ENCODE data around the gene SLC31A1. TPM values are rescaled to one million over a fixed set of nuclear protein-coding genes. Genes with fewer than 3 reads are reported as not detected.

The SLC31A1 gene
- polyA plus RNA-seq, 1 experiment, result 25.7 TPM

- H3K36me3 ChIP-seq (ENCODE audit: control insufficient read depth, insufficient read depth, low read length), result peaks cover 16% of the 10 kb centered on the region
- ChIA-PET POLR2A (interaction anchor here (0.7 kb wide), 1 partner anchor 57 kb away, joined by 3 read pairs; no protein-coding TSS in a partner anchor), CTCF (no interaction called here)
- no peaks in the 10 kb centered on the region for H3K27me3 ChIP-seq (ENCODE audit: control insufficient read depth, insufficient read depth, low read length)
- no peak for DNase-seq (ENCODE audit: low read depth)
- TF ChIP-seq, protein P1, sequence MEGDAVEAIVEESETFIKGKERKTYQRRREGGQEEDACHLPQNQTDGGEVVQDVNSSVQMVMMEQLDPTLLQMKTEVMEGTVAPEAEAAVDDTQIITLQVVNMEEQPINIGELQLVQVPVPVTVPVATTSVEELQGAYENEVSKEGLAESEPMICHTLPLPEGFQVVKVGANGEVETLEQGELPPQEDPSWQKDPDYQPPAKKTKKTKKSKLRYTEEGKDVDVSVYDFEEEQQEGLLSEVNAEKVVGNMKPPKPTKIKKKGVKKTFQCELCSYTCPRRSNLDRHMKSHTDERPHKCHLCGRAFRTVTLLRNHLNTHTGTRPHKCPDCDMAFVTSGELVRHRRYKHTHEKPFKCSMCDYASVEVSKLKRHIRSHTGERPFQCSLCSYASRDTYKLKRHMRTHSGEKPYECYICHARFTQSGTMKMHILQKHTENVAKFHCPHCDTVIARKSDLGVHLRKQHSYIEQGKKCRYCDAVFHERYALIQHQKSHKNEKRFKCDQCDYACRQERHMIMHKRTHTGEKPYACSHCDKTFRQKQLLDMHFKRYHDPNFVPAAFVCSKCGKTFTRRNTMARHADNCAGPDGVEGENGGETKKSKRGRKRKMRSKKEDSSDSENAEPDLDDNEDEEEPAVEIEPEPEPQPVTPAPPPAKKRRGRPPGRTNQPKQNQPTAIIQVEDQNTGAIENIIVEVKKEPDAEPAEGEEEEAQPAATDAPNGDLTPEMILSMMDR (IDR thresholded peaks at IDR 0.05; ENCODE audit: insufficient read depth, low read depth, low read length), result no peak
- no peak overlapping the region for H3K4me3 ChIP-seq (ENCODE audit: low read depth, low read length)
Observed at GRCh38 chr9:113179839-113180238, 41.5 kb upstream of the SLC31A1 start.

GRCh38 chr9:113181165-113181564 is 40.2 kb upstream of the SLC31A1 start:
- ChIA-PET CTCF (no interaction called here), POLR2A (no interaction called here)
- peaks cover 19% of the 10 kb centered on the region for H3K36me3 ChIP-seq (ENCODE audit: control insufficient read depth, insufficient read depth, low read length)
- H3K27me3 ChIP-seq (ENCODE audit: control insufficient read depth, insufficient read depth, low read length), result no peaks in the 10 kb centered on the region
- DNase-seq (ENCODE audit: low read depth), result no peak
- TF ChIP-seq, protein P1 (IDR thresholded peaks at IDR 0.05; ENCODE audit: insufficient read depth, low read depth, low read length), result no peak
- no peak overlapping the region for H3K4me3 ChIP-seq (ENCODE audit: low read depth, low read length)

DNA sequence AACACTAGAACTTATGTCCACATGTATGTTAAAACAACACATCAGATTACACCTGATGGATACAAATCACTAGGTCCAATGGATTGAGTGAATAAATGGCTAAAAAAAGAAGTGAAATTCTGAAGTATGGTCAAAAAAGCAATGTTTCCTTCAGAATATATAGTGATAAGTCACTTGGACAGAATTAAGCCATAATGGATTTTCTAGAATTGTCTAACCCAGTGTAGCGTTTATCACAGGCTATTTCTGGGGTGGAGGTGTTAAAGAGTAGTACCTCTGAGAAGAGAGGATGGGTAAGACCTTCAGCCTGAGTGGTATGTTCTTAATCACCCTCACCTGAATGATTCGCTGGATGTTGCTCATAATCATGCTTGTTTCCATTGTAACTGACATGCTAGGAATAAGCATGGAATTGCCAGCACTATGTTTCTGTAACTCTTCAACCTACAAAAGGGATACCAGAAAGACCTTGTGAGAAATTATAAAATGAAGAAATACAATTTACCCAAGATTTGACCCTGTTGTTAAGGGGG is 37.3 kb upstream of the SLC31A1 start:
- Histone ChIP-seq H3K27me3 (ENCODE audit: control insufficient read depth, insufficient read depth, low read length) (no peaks in the 10 kb centered on the region), H3K36me3 (ENCODE audit: control insufficient read depth, insufficient read depth, low read length) (peaks cover 18% of the 10 kb centered on the region), H3K4me3 (ENCODE audit: low read depth, low read length) (no peak overlapping the region)
- ChIA-PET POLR2A (no interaction called here), CTCF (no interaction called here)
- TF ChIP-seq, protein P1 (IDR thresholded peaks at IDR 0.05; ENCODE audit: insufficient read depth, low read depth, low read length), result no peak
- DNase-seq (ENCODE audit: low read depth), result no peak

DNA sequence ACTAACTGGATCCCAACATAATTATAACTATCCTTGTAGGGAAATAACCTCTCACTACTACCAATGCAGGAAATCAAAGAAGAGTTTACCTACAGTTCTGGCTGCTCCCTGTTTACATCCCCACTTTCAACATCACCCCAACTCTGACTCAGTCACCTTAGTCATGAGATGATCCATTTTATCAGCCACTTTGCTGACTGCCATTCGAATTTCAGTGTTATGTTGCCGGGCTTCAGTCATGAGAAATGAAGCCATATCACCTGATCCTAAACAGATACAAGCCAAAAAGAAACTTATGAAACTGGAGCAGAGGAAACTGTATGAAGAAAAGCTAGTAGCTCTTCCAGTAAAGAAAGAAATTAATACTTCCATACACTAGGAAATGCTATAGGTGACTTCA is 36.8 kb upstream of the SLC31A1 start:
- DNase-seq (ENCODE audit: low read depth), result no peak
- H3K4me3 ChIP-seq (ENCODE audit: low read depth, low read length), result no peak overlapping the region
- peaks cover 18% of the 10 kb centered on the region for H3K36me3 ChIP-seq (ENCODE audit: control insufficient read depth, insufficient read depth, low read length)
- ChIA-PET CTCF (no interaction called here), POLR2A (no interaction called here)
- TF ChIP-seq, protein P1 (IDR thresholded peaks at IDR 0.05; ENCODE audit: insufficient read depth, low read depth, low read length), result no peak
- H3K27me3 ChIP-seq (ENCODE audit: control insufficient read depth, insufficient read depth, low read length), result no peaks in the 10 kb centered on the region

DNA sequence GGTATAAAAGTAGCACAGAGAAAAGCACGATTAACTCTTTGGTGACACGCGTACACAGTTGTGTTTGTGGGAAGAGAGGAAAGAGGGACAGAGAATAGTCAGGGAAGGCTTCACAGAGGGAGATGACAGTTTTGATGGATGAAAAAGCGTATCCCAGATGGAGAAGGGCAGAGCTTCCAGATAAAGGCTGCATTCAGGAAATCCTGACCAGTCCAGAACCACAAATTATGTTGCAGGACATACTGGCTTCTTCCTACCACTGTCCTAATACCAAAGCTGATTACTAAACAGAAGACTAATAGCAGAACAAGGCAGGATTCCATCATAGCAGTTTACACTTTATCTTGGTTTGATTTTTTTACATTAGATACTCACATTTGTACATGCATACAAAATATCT is 36.1 kb upstream of the SLC31A1 start:
- CTCF ChIA-PET, result interaction anchor here (1.0 kb wide), 1 partner anchor 9 kb away, joined by 3 read pairs; no protein-coding TSS in a partner anchor
- DNase-seq (ENCODE audit: low read depth), result no peak
- Histone ChIP-seq H3K4me3 (ENCODE audit: low read depth, low read length) (no peak overlapping the region), H3K27me3 (ENCODE audit: control insufficient read depth, insufficient read depth, low read length) (no peaks in the 10 kb centered on the region), H3K36me3 (ENCODE audit: control insufficient read depth, insufficient read depth, low read length) (peaks cover 18% of the 10 kb centered on the region)
- TF ChIP-seq, protein P1 (IDR thresholded peaks at IDR 0.05; ENCODE audit: insufficient read depth, low read depth, low read length), result no peak
- POLR2A ChIA-PET, result no interaction called here

All from BJ (cell line).